Mucosa of gallbladder (tissue), 1 donor: Measurements from ENCODE around the gene PRH1. TPM values are rescaled to one million over a fixed set of nuclear protein-coding genes. Genes with fewer than 3 reads are reported as not detected.

Experiments used
- DNase-seq: peaks from one replicate; pipeline ENCODE4 v3.0.0-alpha.2; 2020; ENCODE audit warnings: low spot score
- total RNA-seq: library from RNA; stranded (reverse); gene quantifications from one replicate; pipeline ENCODE4 v1.2.1, GENCODE V29; 2021
- donor health status: DM: no; HTN: no; CAD: no.

Gene PRH1
- 13.8 TPM for total RNA-seq

GRCh38 chr12:10884086-10884725, at the start of gene PRH1:
Gene PRH1, minus strand, starts transcription at chr12:10884255. Its CDS starts 38 bp downstream, at chr12:10884217.
- DNase-seq: no peak

GRCh38 chr12:10928746-10929286, 44.8 kb upstream of the PRH1 start, which contains the start of gene PRH2:
Gene PRH2, plus strand, starts transcription at chr12:10929236. Its CDS starts 38 bp downstream, at chr12:10929274.
- DNase-seq: no peak

GRCh38 chr12:10926269-10926668, 42.2 kb upstream of the PRH1 start:
- DNase-seq: no peak

GRCh38 chr12:10919809-10920208, 35.8 kb upstream of the PRH1 start:
- DNase-seq: no peak

GRCh38 chr12:10910380-10910779, 26.3 kb upstream of the PRH1 start:
- no peak for DNase-seq

- DNase-seq: no peak
Measured at GRCh38 chr12:10909462-10909861, 25.4 kb upstream of the PRH1 start, which contains the start of gene TAS2R13. Gene TAS2R13, minus strand, starts transcription at chr12:10909562. Its CDS starts 264 bp downstream, at chr12:10909298.

GRCh38 chr12:10904686-10905085, 20.6 kb upstream of the PRH1 start:
- no peak for DNase-seq

GRCh38 chr12:10901427-10901826, 17.4 kb upstream of the PRH1 start:
- no peak for DNase-seq

- no peak for DNase-seq
Measured at GRCh38 chr12:10900972-10901371, 16.9 kb upstream of the PRH1 start.

- DNase-seq: no peak
Measured at GRCh38 chr12:10900530-10900929, 16.5 kb upstream of the PRH1 start.

GRCh38 chr12:10896854-10897253, 12.8 kb upstream of the PRH1 start:
- no peak for DNase-seq

- peak; percentile 12 for DNase-seq
Measured at GRCh38 chr12:10891937-10892336, 7.9 kb upstream of the PRH1 start.

- no peak for DNase-seq
Measured at GRCh38 chr12:10889226-10889625, 5.2 kb upstream of the PRH1 start.

- no peak for DNase-seq
Measured at GRCh38 chr12:10873378-10873777, 10.7 kb downstream of the PRH1 start.

GRCh38 chr12:10867381-10867780, 16.7 kb downstream of the PRH1 start:
- DNase-seq: no peak

- no peak for DNase-seq
Measured at GRCh38 chr12:10863512-10864218, 20.4 kb downstream of the PRH1 start.

GRCh38 chr12:10861366-10861765, 22.7 kb downstream of the PRH1 start:
- DNase-seq: no peak

- no peak for DNase-seq
Measured at GRCh38 chr12:10855807-10856206, 28.2 kb downstream of the PRH1 start.

GRCh38 chr12:10853776-10854175, 30.3 kb downstream of the PRH1 start:
- no peak for DNase-seq

GRCh38 chr12:10851243-10851858, 32.7 kb downstream of the PRH1 start:
- DNase-seq: no peak

- no peak for DNase-seq
Measured at GRCh38 chr12:10849425-10849878, 34.6 kb downstream of the PRH1 start, which contains the start of gene PRR4. Gene PRR4, minus strand, starts transcription at chr12:10849475. Its CDS starts 38 bp downstream, at chr12:10849437.

GRCh38 chr12:10847744-10848143, 36.3 kb downstream of the PRH1 start:
- DNase-seq: no peak
